Fibroblast of upper back skin (primary cell): ENCODE results near the gene TRAPPC8.
"Not testable (repeated sequence)": the region's sequence is repeated elsewhere in the genome, so short reads cannot be mapped to it uniquely, and the experiment has no call there.

ENCODE experiments used
- DNase-seq: peaks from one replicate; pipeline ENCODE4 v3.0.0-alpha.2; 2013

TRAPPC8 gene

DNA sequence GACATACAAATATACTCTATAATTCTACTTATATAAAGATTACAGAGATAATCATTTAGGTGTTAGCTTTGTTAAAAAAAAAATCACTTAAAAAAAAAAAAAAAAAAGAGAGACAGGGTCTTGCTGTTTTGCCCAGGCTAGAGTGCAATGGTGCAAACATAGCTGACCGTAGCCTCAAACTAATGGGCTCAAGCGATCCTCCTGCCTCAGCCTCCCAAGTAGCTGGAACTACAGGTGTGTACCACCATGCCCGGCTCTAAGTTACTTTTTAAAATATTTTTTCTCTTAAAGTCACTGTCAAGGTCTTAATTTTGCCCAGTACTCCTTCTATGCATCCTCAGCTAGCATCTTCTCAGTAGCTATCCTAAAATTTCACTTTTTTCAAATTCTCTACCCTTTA is 105.0 kb downstream of the TRAPPC8 start:
- no peak for DNase-seq

DNA sequence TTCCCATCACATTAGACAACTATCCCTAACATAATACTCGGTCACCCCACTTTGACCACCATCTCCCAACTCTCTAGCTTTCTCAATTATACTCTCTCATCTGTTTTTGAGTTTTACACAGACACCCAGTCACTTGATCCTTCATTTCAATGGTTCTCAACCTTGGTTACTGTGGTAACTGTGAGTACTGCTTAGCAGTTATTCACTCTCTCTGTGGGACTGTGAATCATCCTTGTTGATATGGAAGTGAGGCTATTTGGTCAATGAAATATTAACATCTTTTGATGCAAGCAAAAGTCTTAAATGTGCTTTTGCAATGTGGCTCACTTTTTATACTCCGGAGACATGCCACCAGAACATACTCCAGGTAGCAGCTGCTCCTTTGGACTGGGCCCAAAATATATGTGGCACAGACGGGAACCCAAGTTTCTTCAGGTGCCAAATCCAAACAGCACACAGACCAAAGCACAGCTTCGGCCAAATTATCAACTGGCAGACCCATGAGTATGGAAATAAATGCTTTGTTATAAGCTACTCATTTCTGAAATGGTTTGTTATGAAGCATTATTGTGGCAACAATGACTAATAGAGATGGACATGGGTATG is 107.3 kb downstream of the TRAPPC8 start:
- peak; percentile 17 for DNase-seq

DNA sequence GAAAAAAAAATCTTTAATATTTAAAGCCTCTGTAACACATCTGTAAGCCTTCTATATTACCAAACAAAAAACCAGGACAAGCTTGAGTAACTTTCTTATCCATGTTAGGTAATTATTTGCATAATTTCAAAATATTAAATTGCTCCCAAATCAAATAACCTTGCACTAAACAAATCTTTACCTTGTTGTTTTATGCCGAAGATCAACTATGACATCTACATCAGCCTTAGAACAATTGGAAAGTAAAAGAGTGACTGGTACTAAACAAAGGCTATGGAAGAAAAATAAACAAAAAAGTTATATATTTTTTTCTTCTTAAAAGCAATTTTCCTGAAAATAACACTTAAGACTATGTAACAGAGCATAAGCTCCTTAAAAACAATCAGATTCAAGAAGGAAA is 111.0 kb downstream of the TRAPPC8 start:
- no peak for DNase-seq

DNA sequence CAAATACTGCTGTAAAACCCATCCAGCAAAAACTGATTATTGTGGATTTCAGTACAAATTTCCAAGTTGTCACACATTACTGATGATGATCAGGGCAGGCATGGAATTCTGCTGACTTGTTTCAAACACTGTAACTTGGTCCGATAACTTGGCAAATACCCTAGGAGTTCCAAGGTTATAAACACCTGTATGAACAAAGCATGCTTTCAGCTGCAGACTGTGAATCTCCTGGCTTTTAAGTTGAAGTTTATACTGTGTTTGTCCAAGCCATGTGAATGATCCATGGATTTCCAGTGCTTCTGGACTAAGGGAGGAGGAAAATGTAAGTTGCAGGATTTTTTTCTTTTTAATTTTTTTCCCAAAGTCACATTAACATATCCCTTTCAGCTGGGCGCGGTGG is 112.2 kb downstream of the TRAPPC8 start:
- DNase-seq = no peak

DNA sequence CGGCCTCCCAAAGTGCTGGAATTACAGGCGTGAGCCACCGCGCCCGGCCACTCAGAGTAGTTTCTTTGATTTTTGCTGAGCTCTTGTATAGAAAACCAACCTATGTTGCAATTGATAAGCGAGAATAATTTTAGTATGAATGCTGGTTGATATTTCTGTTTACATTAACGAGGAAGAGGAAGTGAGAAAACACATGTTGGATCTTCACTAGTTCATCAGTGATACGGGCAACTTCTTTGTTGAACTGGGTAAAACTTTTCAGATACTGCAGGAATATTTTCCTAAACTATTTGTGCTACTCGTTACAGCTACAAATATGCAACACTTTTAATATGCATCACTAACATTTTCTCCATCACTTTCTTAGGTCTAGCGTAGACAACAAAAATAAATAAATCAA is 114.3 kb downstream of the TRAPPC8 start:
- DNase-seq = no peak

DNA sequence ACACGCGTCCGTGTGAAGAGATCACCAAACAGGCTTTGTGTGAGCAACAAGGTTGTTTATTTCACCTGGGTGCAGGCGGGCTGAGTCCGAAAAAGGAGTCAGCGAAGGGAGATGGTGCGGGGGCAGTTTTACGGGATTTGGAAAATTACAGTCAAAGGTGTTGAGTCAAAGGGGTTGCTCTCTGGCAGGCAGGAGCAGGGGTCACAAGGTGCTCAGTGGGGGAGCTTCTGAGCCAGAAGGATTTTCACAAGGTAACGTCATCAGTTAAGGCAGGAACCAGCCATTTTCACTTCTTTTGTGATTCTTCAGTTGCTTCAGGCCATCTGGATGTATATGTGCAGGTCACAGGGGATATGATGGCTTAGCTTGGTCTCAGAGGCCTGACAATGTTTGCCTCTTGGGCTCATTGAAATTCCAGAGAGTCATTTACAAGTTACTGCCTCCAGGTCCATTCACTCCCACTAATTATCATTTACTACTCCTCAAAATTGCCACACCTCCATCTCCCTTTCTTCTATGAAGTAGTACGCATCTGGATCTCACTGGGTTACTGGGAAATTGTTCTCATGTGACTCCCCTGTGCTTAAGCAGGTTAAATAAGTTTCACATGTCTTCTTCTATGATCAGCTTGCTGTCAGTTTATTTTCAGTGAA is 116.1 kb downstream of the TRAPPC8 start:
- DNase-seq = not testable (repeated sequence)

DNA sequence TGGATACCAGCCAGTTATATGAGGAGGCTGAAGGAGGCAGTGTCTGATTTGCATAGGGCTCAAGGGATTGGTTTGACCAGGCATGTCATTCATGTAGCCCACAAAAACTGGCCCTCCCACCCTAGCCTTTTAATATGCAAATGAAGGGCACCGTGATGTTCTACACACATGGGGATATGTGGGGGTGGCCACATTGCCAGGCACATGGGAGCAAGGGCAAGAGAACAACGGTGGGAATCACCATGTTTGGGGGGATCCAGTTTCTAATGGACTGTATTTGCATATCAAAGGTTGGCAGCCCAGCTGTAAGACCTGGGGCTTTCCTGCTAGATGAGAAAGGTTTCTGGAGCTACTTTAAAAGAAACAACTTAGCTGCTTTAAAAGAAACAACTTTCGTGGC is 117.2 kb downstream of the TRAPPC8 start:
- no peak for DNase-seq

DNA sequence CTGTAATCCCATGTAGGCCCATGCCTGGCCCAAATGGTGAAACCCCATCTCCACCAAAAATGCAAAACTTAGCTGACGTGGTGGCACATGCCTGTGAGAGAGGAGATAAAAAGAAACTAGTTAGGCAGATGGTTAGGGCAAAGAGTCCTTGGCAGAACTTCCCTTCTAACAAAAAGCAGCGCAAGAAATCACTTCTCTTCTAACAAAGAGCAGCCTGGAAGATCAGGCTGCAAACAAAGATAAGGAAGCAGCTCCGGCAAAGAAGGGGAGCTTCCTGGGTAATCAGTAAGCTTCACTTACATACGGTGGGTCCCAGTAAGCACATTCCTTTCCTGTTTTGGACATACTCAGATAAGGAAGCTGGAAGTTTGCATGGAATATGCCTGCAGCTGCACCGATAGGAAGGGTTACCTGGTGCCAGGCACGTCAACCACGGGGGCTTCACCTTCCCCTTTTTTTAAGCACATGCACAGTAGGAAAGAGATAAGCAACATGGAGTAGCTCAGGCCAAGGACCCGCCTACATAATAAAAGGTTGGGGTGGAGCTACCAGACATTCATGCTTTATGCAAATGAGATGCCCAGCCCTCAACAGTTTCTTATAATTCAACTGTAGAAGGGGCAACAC is 121.3 kb downstream of the TRAPPC8 start:
- no peak for DNase-seq

DNA sequence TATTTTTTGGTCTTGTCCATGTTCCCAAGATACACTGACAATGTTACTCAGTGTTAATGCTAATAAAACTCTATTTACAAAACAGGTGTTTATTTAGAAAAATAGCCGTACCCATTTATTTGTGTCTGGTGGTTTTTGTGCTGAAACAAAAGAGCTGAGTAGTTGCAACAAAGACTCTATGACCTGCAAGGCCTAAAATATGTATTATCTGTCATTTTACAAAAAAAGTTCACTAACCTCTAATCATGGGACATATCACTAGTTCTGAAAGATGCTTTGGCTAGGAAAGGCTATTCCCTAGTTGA is 123.1 kb downstream of the TRAPPC8 start:
- DNase-seq = no peak

DNA sequence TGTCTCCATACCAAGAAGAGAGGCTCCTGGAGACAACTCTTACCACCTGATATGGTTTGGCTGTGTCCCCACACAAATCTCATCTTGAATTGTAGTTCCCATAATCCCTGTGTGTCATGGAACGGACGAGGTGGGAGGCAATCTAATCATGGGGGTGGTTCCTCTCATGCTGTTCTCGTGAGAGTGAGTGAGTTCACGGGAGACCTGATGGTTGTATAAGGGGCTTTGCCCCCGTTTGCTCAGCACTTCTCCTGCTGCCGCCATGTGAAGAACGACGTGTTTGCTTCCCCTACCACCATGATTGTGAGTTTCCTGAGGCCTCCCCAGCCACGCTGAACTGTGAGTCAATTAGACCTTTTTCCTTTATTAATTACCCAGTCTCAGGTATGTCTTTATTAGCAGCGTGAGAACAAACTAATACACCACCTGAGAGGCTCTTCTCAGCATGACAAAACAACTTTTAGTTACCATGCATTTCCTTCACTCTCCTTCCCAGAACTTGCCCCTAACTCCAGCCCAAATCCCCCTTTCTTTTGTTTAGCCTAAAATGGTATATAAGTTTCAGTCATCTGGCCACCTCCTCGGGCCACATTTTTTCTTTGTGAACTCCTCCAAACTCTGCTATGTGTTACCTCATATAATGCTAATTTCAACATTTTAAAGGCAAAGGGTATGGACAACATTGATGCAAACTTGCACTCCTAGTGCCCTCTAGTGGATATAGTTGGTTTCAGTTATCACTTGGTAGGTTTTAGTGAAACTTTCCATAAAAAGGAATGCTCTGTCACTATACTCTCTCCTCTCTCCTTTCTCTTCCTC is 123.6 kb downstream of the TRAPPC8 start:
- peak; percentile 42 for DNase-seq

DNA sequence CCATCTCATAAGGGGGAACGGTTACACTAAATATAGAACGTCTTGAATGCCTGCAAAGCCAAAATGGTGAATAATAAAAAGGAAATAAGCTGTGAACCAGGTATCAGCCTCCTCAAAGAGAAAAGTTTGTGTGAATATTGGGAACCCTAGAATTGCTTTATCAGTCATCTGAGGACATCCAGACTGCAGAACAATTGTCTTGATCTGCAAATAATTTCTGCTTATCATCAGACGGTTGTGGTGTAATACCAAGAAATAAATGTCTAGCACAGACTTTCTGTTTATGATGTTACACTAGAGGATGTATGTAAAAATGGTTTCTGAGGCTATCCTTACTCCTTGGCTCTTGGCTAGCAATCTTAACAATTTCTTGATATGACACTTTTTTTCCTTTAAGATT is 128.8 kb downstream of the TRAPPC8 start:
- no peak for DNase-seq

DNA sequence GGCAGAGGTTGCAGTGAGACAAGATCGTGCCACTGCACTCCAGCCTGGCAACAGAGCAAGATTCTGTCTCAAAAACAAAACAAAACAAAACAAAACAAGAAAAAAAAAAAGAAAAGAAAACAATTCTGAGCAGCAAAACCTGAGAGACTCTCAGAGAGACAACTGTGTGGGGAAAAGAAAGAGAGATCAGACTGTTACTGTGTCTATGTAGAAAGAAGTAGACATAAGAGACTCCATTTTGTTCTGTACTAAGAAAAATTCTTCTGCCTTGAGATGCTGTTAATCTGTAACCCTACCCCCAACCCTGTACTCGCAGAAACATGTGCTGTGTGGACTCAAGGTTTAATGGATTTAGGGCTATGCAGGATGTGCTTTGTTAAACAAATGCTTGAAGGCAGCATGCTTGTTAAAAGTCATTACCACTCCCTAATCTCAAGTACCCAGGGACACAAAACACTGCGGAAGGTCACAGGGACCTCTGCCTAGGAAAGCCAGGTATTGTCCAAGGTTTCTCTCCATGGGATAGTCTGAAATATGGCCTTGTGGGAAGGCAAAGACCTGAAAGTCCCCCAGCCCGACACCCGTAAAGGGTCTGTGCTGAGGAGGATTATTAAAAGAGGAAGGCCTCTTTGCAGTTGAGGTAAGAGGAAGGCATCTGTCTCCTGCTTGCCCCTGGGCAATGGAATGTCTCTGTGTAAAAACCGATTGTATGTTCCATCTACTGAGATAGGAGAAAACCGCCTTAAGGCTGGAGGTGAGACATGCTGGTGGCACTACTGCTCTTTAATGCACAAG is 132.4 kb downstream of the TRAPPC8 start:
- not testable (repeated sequence) for DNase-seq

DNA sequence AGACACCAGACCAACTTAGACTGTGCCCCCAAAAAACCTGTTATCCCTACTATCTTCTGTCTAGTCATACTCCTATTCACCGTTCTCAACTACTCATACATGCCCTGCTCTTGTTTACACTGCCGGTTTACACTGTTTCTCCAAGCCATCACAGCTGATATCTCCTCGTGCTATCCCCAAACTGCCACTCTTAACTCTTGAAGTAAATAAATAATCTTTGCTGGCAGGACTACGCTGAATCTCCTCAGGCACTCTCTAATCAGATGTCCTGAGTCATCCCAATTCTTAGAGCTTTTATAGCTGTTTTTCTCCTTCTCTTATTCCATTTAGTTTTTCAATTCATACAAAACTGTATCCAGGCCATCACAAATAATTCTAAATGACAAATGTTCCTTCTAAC is 133.9 kb downstream of the TRAPPC8 start:
- not testable (repeated sequence) for DNase-seq

DNA sequence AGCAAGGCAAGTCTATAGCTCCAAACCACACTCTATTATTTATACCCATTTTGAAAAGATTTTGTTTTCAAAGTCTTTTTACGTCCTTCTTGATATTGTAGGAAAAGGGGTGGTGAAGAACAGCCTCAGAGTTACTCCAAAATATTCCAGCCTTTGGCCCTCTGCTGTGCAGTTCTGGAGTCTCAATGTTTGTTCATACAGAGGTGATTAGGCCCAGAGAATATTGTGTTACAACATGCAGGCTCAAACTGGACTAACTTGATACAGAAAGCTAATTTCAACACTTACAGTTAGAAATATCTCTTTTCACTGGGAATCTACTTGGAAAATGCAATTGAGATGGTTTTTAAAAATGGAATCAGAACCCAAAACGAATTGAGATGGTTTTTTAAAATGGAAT is 141.8 kb downstream of the TRAPPC8 start:
- no peak for DNase-seq

DNA sequence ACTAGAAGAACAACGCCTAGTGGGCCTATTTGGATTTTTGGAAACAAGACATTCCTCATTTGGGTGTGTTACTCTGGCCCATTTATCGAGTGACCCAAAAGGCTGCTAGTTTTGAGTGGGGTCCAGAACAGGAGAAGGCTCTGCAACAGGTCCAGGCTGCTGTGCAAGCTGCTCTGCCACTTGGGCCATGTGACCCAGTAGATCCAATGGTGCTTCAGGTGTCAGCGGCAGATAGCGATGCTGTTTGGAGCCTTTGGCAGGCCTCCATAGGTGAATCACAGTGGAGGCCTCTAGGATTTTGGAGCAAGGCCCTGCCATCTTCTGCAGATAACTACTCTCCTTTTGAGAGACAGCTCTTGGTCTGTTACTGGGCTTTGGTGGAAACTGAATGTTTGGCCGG is 143.7 kb downstream of the TRAPPC8 start:
- DNase-seq = not testable (repeated sequence)

DNA sequence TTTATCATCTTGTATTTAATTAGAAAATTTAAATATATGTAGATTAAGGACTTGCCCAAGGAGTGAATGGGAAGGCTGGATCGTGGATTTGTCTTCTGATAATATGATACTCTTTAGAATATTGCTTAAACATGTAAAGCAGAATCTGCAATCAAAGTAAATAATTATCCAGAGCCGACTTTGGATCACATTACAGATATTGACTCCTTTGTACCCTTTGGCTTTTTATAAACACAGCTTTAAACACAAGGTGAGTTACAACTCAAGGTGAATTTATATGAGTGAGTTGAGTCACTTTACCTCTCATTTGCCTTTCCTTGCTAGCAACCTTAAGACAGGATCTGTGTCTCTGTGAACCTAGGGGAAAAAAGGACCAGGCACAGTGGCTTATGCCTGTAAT is 144.5 kb downstream of the TRAPPC8 start:
- DNase-seq = no peak

DNA sequence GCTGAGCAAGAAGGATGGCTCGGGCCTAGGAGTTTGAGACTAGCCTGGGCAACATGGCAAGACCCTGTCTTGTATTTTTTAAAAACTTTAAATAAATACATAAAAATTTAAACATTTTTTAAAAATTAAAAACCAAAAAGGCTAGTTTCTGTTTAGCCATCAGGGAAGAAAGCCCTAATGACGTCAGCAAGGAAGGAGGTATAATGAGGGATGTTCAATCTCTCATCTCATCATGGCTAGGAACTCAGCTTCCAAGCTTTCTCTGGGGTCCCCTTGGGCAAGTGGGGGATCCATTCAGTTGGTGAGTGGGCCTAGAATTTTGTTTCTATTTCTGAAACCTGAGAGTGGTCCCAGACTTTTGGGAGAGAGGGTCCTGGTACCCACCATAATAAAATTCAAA is 147.2 kb downstream of the TRAPPC8 start:
- no peak for DNase-seq

DNA sequence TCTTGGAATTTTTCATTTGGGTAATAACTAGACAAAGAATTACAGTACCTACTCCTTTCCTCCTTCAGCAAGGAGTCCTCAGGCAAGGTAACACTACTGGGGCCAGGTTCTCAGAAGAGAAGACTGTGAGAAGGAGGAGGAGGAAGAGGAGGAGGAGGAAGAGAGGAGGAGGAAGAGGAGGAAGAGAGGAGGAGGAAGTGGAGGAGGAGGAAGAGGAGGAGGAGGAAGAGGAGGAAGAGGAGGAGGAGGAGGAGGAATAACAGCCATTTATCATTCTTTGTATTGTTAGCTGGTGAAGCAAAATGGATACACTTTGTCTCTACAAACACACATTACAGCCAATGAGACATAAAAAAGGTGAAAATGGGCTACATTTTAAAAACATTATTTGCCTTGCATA is 149.4 kb downstream of the TRAPPC8 start:
- no peak for DNase-seq

DNA sequence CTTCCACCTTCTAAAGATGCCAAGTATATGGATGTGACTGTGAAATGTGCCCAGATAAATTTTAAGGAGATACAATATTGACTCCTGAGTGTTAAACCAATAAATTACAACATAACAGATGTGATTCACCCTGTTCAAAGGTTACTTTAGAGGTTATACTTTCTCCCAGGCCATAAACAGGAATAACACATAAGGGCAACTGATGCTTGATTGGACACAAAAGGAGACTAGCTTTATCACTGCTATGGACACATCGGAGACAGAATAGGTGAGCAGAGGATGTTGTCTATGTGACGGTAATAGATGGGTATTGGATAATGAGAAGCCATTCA is 150.4 kb downstream of the TRAPPC8 start:
- no peak for DNase-seq

DNA sequence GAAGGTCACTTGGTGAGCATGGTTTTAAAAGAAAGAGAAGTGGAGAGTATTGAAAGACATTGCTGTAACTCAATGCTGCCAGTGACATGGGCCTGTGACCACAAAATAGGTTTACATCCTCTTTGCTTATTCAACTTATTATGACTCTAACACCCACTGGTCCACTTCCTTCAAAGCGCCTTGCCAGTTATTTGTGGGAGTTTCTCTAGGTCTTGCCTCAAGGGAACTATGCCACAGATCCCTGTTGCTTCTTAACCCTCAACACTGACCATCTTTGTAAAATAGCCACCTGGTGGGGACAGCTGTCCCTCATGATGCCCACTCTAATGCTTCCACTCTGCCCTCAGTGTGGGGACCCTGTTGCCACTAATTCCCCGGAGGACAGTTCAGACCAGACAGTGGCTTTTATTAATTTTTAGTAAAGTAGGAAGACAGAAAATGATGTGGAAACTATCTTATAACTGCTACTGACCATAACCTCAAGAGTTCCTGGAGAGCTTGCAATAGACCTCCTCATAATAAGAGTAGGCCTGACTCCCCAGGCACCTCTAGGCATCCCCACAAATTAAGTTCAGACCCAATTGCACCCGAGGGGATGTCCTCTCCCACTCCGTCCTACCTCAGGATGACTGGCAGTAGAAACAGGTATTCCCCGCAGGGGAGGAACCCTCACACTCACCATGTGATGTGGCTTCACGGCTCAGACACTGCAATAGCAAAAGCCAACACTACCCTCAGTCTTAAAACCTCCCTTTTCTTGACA is 150.9 kb downstream of the TRAPPC8 start:
- no peak for DNase-seq

DNA sequence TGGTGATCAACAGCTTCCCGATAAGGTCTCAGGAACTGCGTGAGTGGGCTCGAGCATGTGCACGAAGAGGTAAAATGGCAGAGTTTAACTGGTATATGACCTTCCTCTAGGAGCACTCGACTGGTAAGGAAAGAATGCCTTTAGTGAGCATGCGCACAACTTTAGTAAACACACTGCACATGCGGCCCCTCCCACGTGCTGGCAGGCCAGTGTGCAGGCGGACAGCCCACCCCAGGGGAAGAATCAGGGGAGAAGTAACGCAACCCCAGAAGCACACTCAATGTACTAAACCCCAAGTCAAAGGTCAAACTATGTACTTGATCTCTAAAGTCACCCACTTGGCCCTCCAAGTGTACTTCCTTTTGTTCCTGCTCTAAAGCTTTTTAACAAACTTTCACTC is 153.5 kb downstream of the TRAPPC8 start:
- DNase-seq = no peak

DNA sequence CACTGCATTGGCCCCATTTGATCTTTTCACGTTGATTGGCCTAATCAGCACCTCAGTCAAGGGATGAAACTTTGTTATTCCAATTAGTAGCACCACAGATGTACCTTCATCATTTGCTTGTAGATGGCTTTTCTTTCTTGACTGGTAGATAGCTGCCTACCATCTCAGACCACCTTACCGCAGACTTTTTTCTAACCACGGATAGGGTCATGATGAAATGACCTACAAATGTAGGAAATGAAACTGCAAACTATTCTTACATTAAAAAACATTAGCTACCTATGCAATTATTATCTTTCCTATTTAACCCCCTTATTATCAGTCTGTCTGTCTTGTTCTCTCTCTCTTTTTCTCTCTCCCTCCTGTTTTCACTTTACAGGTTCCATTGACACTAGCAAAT is 159.9 kb downstream of the TRAPPC8 start:
- DNase-seq = no peak
